Suprapubic skin (tissue), 3 donors: ENCODE results near the gene ANK3.
A peak's percentile ranks its signal among the peaks of the same experiment; 100 is the strongest.

ENCODE experiments used
- EP300 ChIP-seq: sonication (generic); formaldehyde crosslinking; IDR thresholded peaks from one replicate; pipeline ENCODE4 v1.6.1; 2017; ENCODE audit warnings: antibody characterized with exemption
- POLR2A ChIP-seq, 2 donors: fragments of 450-650 bp; IDR thresholded peaks; one replicate each; pipeline ENCODE4 v1.6.1; 2017; ENCODE audit warnings: antibody characterized with exemption in 2 of 2, mild to moderate bottlenecking in 2 of 2, moderate library complexity in 2 of 2
- TF ChIP-seq, protein P1 (sequence below), 2 donors: fragments of 200-600 bp in 1 of 2; fragments of 450-650 bp in 1 of 2; sonication (generic) in 1 of 2; IDR thresholded peaks; one replicate each; pipeline ENCODE4 v1.5.1; 2016 to 2019; ENCODE audit warnings: antibody characterized with exemption in 2 of 2, mild to moderate bottlenecking in 1 of 2, moderate library complexity in 1 of 2

DNA sequence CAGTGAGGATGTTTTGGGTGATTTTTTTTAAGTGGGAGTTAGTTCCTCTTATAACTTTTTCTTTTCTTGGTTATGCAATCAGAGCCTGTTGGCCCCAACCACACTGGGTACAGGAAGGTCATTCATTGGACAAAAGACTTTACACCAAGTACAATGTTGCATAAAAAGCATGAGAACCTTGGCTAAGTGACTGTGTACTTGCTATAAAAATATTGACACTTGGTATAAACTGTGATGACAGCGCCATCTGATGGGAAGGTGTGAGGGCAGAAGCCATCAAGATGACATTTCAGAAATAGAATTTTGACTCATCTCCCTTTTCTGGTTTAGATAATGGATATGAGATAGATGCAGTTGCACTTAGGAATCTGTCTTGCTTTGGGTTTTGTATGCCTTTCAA, 357.0 kb downstream of the ANK3 start:
- TF ChIP-seq, protein P1, sequence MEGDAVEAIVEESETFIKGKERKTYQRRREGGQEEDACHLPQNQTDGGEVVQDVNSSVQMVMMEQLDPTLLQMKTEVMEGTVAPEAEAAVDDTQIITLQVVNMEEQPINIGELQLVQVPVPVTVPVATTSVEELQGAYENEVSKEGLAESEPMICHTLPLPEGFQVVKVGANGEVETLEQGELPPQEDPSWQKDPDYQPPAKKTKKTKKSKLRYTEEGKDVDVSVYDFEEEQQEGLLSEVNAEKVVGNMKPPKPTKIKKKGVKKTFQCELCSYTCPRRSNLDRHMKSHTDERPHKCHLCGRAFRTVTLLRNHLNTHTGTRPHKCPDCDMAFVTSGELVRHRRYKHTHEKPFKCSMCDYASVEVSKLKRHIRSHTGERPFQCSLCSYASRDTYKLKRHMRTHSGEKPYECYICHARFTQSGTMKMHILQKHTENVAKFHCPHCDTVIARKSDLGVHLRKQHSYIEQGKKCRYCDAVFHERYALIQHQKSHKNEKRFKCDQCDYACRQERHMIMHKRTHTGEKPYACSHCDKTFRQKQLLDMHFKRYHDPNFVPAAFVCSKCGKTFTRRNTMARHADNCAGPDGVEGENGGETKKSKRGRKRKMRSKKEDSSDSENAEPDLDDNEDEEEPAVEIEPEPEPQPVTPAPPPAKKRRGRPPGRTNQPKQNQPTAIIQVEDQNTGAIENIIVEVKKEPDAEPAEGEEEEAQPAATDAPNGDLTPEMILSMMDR (IDR thresholded peaks at IDR 0.05): peak in 1 of 2 donors; percentile 40
- TF ChIP-seq POLR2A (IDR thresholded peaks at IDR 0.05) (no peak), EP300 (no peak)
